Measurements from ENCODE around the gene ECHDC1. TPM values are rescaled to one million over a fixed set of nuclear protein-coding genes. Genes with fewer than 3 reads are reported as not detected.

The ECHDC1 gene
- total RNA-seq, 1 donor from 2014 or later: 47.2 TPM

DNA sequence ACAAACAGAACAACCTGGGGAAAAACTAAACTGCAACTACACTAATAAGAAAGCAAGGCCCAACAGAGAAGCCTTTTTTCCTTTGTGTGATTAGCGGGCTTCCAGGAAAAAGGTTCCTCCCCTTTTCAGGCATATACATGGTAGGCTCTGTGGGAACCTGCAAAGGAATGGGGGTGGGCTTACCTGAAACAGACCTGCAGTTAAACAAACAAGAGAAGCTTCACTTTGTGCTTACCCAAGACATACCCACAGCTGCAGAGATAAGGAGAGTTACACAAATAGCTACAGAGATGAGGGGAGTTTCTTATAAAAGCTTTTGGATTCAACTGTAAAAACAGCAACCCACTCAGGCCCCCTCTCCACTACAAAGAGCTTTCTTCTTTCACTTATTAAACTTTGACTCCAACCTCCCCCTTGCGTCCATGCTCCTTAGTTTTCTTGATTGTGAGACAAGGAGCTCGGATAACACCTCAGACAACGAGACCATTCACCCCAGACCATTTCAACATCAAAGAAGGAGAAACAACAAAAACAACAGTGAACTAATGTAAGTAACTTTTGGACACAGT is 45.8 kb downstream of the ECHDC1 start:
- Histone ChIP-seq H3K79me2 (ENCODE audit: insufficient read depth, low read length) (peaks cover 16% of the 10 kb centered on the region), H3K36me3 (ENCODE audit: insufficient read depth, low read length) (peaks cover 5% of the 10 kb centered on the region), H3K9ac (ENCODE audit: low read length) (no peak overlapping the region), H4K20me1 (ENCODE audit: insufficient read depth, low read length) (peaks cover 6% of the 10 kb centered on the region), H3K9me3 (ENCODE audit: insufficient read depth, low read depth, low read length) (no peaks in the 10 kb centered on the region), H3K27ac (ENCODE audit: low read depth, low read length) (no peak overlapping the region), H3K4me2 (ENCODE audit: low read length) (no peak overlapping the region), H3K27me3 (ENCODE audit: insufficient read depth, low read length) (no peaks in the 10 kb centered on the region), H3K4me1 (ENCODE audit: insufficient read depth, low read length) (peaks cover 19% of the 10 kb centered on the region), H3K4me3 (ENCODE audit: insufficient read depth, low read depth, low read length) (no peak overlapping the region), H2AFZ (ENCODE audit: low read depth, low read length) (no peak overlapping the region)
- Mint-ChIP-seq H3K36me3 (ENCODE audit: low read depth, unreplicated experiment) (peaks cover 11% of the 10 kb centered on the region), H3K4me3 (ENCODE audit: unreplicated experiment) (no peak overlapping the region), H3K27me3 (ENCODE audit: low read depth, unreplicated experiment) (no peaks in the 10 kb centered on the region), H3K9me3 (ENCODE audit: unreplicated experiment) (no peaks in the 10 kb centered on the region), H3K4me1 (ENCODE audit: low read depth, unreplicated experiment) (peaks cover 24% of the 10 kb centered on the region), H3K27ac (ENCODE audit: unreplicated experiment) (peak overlapping the region; percentile 1)
- TF ChIP-seq EZH2 (IDR thresholded peaks at IDR 0.05; ENCODE audit: insufficient read depth, low read length) (no peak), CTCF (IDR thresholded peaks at IDR 0.05; ENCODE audit: insufficient read depth, low read depth, low read length) (no peak)
- no peak for DNase-seq (ENCODE audit: low read depth)
- FAIRE-seq: no peak

GRCh38 chr6:127291495-127291894 is 51.9 kb downstream of the ECHDC1 start:
- Histone ChIP-seq H3K9me3 (ENCODE audit: insufficient read depth, low read depth, low read length) (no peaks in the 10 kb centered on the region), H3K36me3 (ENCODE audit: insufficient read depth, low read length) (peaks cover 21% of the 10 kb centered on the region), H3K27me3 (ENCODE audit: insufficient read depth, low read length) (no peaks in the 10 kb centered on the region), H3K4me1 (ENCODE audit: insufficient read depth, low read length) (no peaks in the 10 kb centered on the region), H3K9ac (ENCODE audit: low read length) (no peak overlapping the region), H2AFZ (ENCODE audit: low read depth, low read length) (no peak overlapping the region), H3K4me3 (ENCODE audit: insufficient read depth, low read depth, low read length) (no peak overlapping the region), H3K79me2 (ENCODE audit: insufficient read depth, low read length) (peaks cover 9% of the 10 kb centered on the region), H3K27ac (ENCODE audit: low read depth, low read length) (no peak overlapping the region), H3K4me2 (ENCODE audit: low read length) (no peak overlapping the region), H4K20me1 (ENCODE audit: insufficient read depth, low read length) (peaks cover 27% of the 10 kb centered on the region)
- Mint-ChIP-seq H3K9me3 (ENCODE audit: unreplicated experiment) (no peaks in the 10 kb centered on the region), H3K27me3 (ENCODE audit: low read depth, unreplicated experiment) (no peaks in the 10 kb centered on the region), H3K4me3 (ENCODE audit: unreplicated experiment) (no peak overlapping the region), H3K36me3 (ENCODE audit: low read depth, unreplicated experiment) (peaks cover 19% of the 10 kb centered on the region), H3K4me1 (ENCODE audit: low read depth, unreplicated experiment) (peaks cover 10% of the 10 kb centered on the region), H3K27ac (ENCODE audit: unreplicated experiment) (no peak overlapping the region)
- TF ChIP-seq EZH2 (IDR thresholded peaks at IDR 0.05; ENCODE audit: insufficient read depth, low read length): no peak
- TF ChIP-seq CTCF (IDR thresholded peaks at IDR 0.05; ENCODE audit: insufficient read depth, low read depth, low read length): no peak
- DNase-seq (ENCODE audit: low read depth) (no peak), FAIRE-seq (no peak)
